Measurements from ENCODE around the gene TSPAN9. TPM values are rescaled to one million over a fixed set of nuclear protein-coding genes. Genes with fewer than 3 reads are reported as not detected.

Gene TSPAN9
- total RNA-seq, 1 experiment from 2014 or later = 7.7 TPM

DNA sequence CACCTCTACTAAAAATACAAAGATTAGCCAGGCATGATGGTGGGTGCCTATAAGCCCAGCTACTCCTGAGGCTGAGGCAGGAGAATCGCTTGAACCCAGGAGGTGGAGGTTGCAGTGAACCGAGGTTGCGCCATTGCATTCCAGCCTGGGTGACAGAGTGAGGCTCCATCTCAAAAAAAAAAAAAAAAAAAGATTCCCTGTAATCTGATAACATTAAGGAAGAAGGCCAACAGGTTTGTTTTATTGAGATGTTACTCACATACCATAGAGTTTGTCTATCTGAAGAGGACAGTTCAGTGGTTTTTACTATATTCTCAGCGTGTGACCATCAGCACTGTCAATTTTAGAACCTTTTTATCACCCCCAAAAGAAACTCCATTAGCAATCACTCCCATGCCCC, 37.5 kb downstream of the TSPAN9 start:
- Histone ChIP-seq H3K27ac (ENCODE audit: low read length) (no peak overlapping the region), H3K27me3 (ENCODE audit: control insufficient read depth, insufficient read depth, low read length) (no peaks in the 10 kb centered on the region), H3K4me3 (ENCODE audit: low read depth in 2 of 2, low read length in 2 of 2) (no peak overlapping the region), H3K36me3 (ENCODE audit: control insufficient read depth, insufficient read depth, low read length) (no peaks in the 10 kb centered on the region), H3K4me1 (ENCODE audit: control insufficient read depth, insufficient read depth, low read length) (no peaks in the 10 kb centered on the region), H3K9me3 (ENCODE audit: control insufficient read depth, insufficient read depth, low read depth, low read length) (no peaks in the 10 kb centered on the region)
- ChIA-PET CTCF (no interaction called here), POLR2A (no interaction called here)
- in situ Hi-C loops (cut with HindIII; ENCODE audit: low pct_unique_long_range_greater_than_20kb, low sequenced_read_pairs) (no loop called here), intact Hi-C loops (cut with micrococcal nuclease; ENCODE audit: unreplicated experiment) (no loop called here)
- DNase-seq (ENCODE audit: low read depth, low spot score) (no peak), ATAC-seq (no peak)
- BruUV-seq (replicated peaks) = no TSS peak
- TF ChIP-seq CTCF (IDR thresholded peaks at IDR 0.05) (no peak), REST (IDR thresholded peaks at IDR 0.05; ENCODE audit: insufficient read depth in 1 of 2, low read depth in 2 of 2, low read length in 1 of 2) (no peak), POLR2AphosphoS5 (IDR thresholded peaks at IDR 0.05; ENCODE audit: low read depth, low read length) (no peak), SIN3A (IDR thresholded peaks at IDR 0.05; ENCODE audit: borderline replicate concordance, insufficient read depth, low read depth, low read length) (no peak), TCF7L2 (IDR thresholded peaks at IDR 0.05; ENCODE audit: low read depth, low read length) (no peak)

DNA sequence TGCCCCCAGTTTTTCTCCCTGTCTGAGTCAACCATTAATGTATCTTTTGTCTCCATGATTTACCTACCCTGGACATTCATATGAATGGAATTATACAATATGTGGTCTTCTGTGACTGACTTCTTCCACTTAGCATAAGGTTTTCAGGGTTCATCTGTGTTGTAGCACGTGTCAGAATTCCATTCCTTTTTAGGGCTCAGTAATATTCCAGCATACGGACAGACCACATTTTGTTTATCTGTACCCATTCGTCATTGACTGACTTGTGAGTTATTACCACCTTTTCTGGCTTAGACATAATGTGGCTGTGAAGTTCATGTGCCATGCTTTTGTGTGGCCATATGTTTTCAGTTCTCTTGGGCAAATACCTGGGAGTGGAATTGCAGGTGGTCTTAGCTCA, 37.9 kb downstream of the TSPAN9 start:
- Histone ChIP-seq H3K9me3 (ENCODE audit: control insufficient read depth, insufficient read depth, low read depth, low read length) (no peaks in the 10 kb centered on the region), H3K36me3 (ENCODE audit: control insufficient read depth, insufficient read depth, low read length) (no peaks in the 10 kb centered on the region), H3K27me3 (ENCODE audit: control insufficient read depth, insufficient read depth, low read length) (no peaks in the 10 kb centered on the region), H3K4me1 (ENCODE audit: control insufficient read depth, insufficient read depth, low read length) (no peaks in the 10 kb centered on the region), H3K27ac (ENCODE audit: low read length) (no peak overlapping the region), H3K4me3 (ENCODE audit: low read depth in 2 of 2, low read length in 2 of 2) (no peak overlapping the region)
- intact Hi-C loops (cut with micrococcal nuclease; ENCODE audit: unreplicated experiment) = no loop called here
- no TSS peak for BruUV-seq (replicated peaks)
- TF ChIP-seq REST (IDR thresholded peaks at IDR 0.05; ENCODE audit: insufficient read depth in 1 of 2, low read depth in 2 of 2, low read length in 1 of 2) (no peak), TCF7L2 (IDR thresholded peaks at IDR 0.05; ENCODE audit: low read depth, low read length) (no peak), POLR2AphosphoS5 (IDR thresholded peaks at IDR 0.05; ENCODE audit: low read depth, low read length) (no peak), CTCF (IDR thresholded peaks at IDR 0.05) (no peak), SIN3A (IDR thresholded peaks at IDR 0.05; ENCODE audit: borderline replicate concordance, insufficient read depth, low read depth, low read length) (no peak)
- DNase-seq (ENCODE audit: low read depth, low spot score) = no peak
- no peak for ATAC-seq
- in situ Hi-C loops (cut with HindIII; ENCODE audit: low pct_unique_long_range_greater_than_20kb, low sequenced_read_pairs) = no loop called here
- CTCF ChIA-PET = no interaction called here
- POLR2A ChIA-PET = no interaction called here
